HepG2 (cell line): ENCODE results near the gene MPV17L2. TPM values are rescaled to one million over a fixed set of nuclear protein-coding genes. Genes with fewer than 3 reads are reported as not detected.
A peak's percentile ranks its signal among the peaks of the same experiment; 100 is the strongest.

Source experiments
- ATF1 ChIP-seq: IDR thresholded peaks from 2 replicates; pipeline ENCODE4 v1.6.1; 2016; ENCODE audit warnings: mild to moderate bottlenecking, control low read depth
- CHCHD3 ChIP-seq: sonication (generic); formaldehyde crosslinking; IDR thresholded peaks from 2 replicates; pipeline ENCODE4 v1.8.0; 2022; ENCODE audit warnings: mild to moderate bottlenecking, missing genetic modification reagents, moderate library complexity
- KLF6 ChIP-seq: IDR thresholded peaks from 2 replicates; pipeline ENCODE4 v1.8.0; 2016; ENCODE audit warnings: missing biosample characterization, missing genetic modification reagents
- MAX ChIP-seq: IDR thresholded peaks from 2 replicates; pipeline ENCODE4 v1.6.1; 2012; ENCODE audit warnings: inconsistent platforms
- MLXIP ChIP-seq: sonication (generic); formaldehyde crosslinking; IDR thresholded peaks from 2 replicates; pipeline ENCODE4 v1.9.0; 2021; ENCODE audit warnings: missing genetic modification reagents, borderline replicate concordance
- POLR2AphosphoS2 ChIP-seq: IDR thresholded peaks from 2 replicates; pipeline ENCODE4 v1.6.1; 2011; ENCODE audit warnings: low read depth, low read length, improper control_type of control experiment
- RARA ChIP-seq: IDR thresholded peaks from 2 replicates; pipeline ENCODE4 v1.6.1; 2016; ENCODE audit warnings: missing genetic modification reagents, missing compliant biosample characterization
- RORA ChIP-seq: sonication (generic); formaldehyde crosslinking; IDR thresholded peaks from 2 replicates; pipeline ENCODE4 v1.5.0; 2020; ENCODE audit warnings: mild to moderate bottlenecking, missing genetic modification reagents, moderate library complexity
- SALL2 ChIP-seq: sonication (generic); formaldehyde crosslinking; IDR thresholded peaks from 2 replicates; pipeline ENCODE4 v1.8.1; 2023; ENCODE audit warnings: mild to moderate bottlenecking, missing genetic modification reagents, inconsistent platforms
- SMARCC2 ChIP-seq: fragments of 450-650 bp; IDR thresholded peaks from 2 replicates; pipeline ENCODE4 v1.6.1; 2017; ENCODE audit warnings: antibody characterized with exemption, mild to moderate bottlenecking
- STAG1 ChIP-seq: sonication (generic); formaldehyde crosslinking; IDR thresholded peaks from 2 replicates; pipeline ENCODE4 v1.4.0; 2020; ENCODE audit warnings: missing genetic modification reagents
- ZNF530 ChIP-seq: sonication (generic); formaldehyde crosslinking; IDR thresholded peaks from 2 replicates; pipeline ENCODE4 v1.5.0; 2020; ENCODE audit warnings: low read depth, mild to moderate bottlenecking, missing genetic modification reagents
- ZNF687 ChIP-seq: sonication (generic); formaldehyde crosslinking; IDR thresholded peaks from 2 replicates; pipeline ENCODE4 v1.5.1; 2020; ENCODE audit warnings: mild to moderate bottlenecking, missing genetic modification reagents, moderate library complexity
- ZNF737 ChIP-seq: sonication (generic); formaldehyde crosslinking; IDR thresholded peaks from 2 replicates; pipeline ENCODE4 v1.5.0; 2020; ENCODE audit warnings: missing genetic modification reagents, mild to moderate bottlenecking, borderline replicate concordance
- ZNF766 ChIP-seq: sonication (generic); formaldehyde crosslinking; IDR thresholded peaks from 2 replicates; pipeline ENCODE4 v1.5.0; 2020; ENCODE audit warnings: missing genetic modification reagents, borderline replicate concordance
- ZNF83 ChIP-seq: sonication (generic); formaldehyde crosslinking; IDR thresholded peaks from 2 replicates; pipeline ENCODE4 v1.4.0; 2020; ENCODE audit warnings: missing genetic modification reagents, mild to moderate bottlenecking, borderline replicate concordance
- polyA plus RNA-seq, 8 experiments: library from polyadenylated mRNA; depleted of rRNA in 3 of 8; stranded (reverse) in 7 of 8; unstranded in 1 of 8; fragments of >200 nt; fragmentation: Illumina TruSeq in 4 of 8; extraction: Trizol in 4 of 8; gene quantifications; 2 replicates each; pipeline versions ENCODE4 v1.2.1 to v1.2.3, GENCODE V29; 2011 to 2016; ENCODE audit warnings: low read depth in 4 of 8, missing spikeins in 1 of 8, mixed read lengths in 1 of 8; ENCODE audit not compliant: insufficient read depth in 1 of 8
- total RNA-seq, 5 experiments: library from RNA; depleted of rRNA; stranded (reverse); fragments of >200 nt; fragmentation: Illumina TruSeq; extraction: Trizol; gene quantifications; 2 replicates each; pipeline ENCODE4 v1.2.3, GENCODE V29; 2016; ENCODE audit warnings: low read depth in 1 of 5
- TF ChIP-seq, protein P1 (sequence below): sonication (generic); formaldehyde crosslinking; IDR thresholded peaks from 2 replicates; pipeline ENCODE4 v1.8.1; 2023; ENCODE audit warnings: mild to moderate bottlenecking, moderate library complexity, missing genetic modification reagents
- TF ChIP-seq, protein P2 (sequence below), 2 experiments: sonication (generic) in 1 of 2; formaldehyde crosslinking in 1 of 2; IDR thresholded peaks; 2 replicates each; pipeline versions ENCODE4 v1.5.1 to v1.6.1; 2011 to 2020; ENCODE audit warnings: borderline replicate concordance in 1 of 2, low read depth in 1 of 2, low read length in 1 of 2, mild to moderate bottlenecking in 1 of 2, missing genetic modification reagents in 1 of 2, moderate library complexity in 1 of 2

The MPV17L2 gene
- total and polyA plus RNA-seq, 2 of the 13 experiments (the other 11 are each of a cell fraction or from before 2014, with no cell fraction given), result 13.6 to 16.7 TPM

GRCh38 chr19:18192673-18193387, at the start of gene MPV17L2 (continued):
- TF ChIP-seq CHCHD3 (CRISPR knock-in tag) (no peak), SALL2 (CRISPR knock-in tag) (no peak), ZNF83 (CRISPR knock-in tag) (no peak), MAX (peak; percentile 72; the same call in 1 of the 2 replicates), ZNF766 (peak; percentile 67; the same call in 1 of the 2 replicates), MLXIP (CRISPR knock-in tag) (no peak), ATF1 (peak; percentile 95), RARA (CRISPR knock-in tag) (peak; percentile 7; the same call in 1 of the 2 replicates), STAG1 (CRISPR knock-in tag) (no peak), ZNF687 (CRISPR knock-in tag) (peak; percentile 55), RORA (CRISPR knock-in tag) (no peak), ZNF530 (CRISPR knock-in tag) (no peak), POLR2AphosphoS2 (no peak), KLF6 (CRISPR knock-in tag) (no peak), ZNF737 (CRISPR knock-in tag) (no peak), SMARCC2 (no peak)
- TF ChIP-seq, protein P1, sequence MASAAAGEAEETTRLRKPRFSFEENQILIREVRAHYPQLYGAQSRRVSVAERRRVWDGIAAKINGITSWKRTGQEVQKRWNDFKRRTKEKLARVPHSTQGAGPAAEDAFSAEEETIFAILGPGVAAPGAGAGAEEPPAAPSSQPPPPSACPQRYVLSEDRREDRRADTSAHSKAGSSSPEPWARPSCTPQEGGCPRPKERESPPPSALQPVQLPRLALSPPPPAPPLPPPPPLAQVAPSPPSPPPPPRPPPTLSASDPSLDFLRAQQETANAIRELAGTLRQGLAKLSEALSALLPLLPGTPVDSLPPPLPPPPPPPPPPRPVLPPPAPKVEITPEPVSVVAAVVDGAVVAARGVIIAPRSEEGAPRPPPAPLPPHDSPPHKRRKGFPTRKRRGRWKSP (CRISPR knock-in tag), result peak; percentile 52; the same call in 1 of the 2 replicates
- TF ChIP-seq, protein P2, sequence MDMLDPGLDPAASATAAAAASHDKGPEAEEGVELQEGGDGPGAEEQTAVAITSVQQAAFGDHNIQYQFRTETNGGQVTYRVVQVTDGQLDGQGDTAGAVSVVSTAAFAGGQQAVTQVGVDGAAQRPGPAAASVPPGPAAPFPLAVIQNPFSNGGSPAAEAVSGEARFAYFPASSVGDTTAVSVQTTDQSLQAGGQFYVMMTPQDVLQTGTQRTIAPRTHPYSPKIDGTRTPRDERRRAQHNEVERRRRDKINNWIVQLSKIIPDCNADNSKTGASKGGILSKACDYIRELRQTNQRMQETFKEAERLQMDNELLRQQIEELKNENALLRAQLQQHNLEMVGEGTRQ (IDR thresholded peaks at IDR 0.05; ENCODE audit: low read depth, low read length), result no peak
- TF ChIP-seq, protein P2 (CRISPR knock-in tag; IDR thresholded peaks at IDR 0.05; ENCODE audit: borderline replicate concordance), result 0 out of 2 replicates have a peak, but pooled peaks have one; percentile 53
